ENCODE data around the gene RAB10.
"Not testable (repeated sequence)": the region's sequence is repeated elsewhere in the genome, so short reads cannot be mapped to it uniquely, and the experiment has no call there.

The RAB10 gene

GRCh38 chr2:26033818-26034636, at the start of gene RAB10:
Gene RAB10, plus strand, starts transcription at chr2:26034084. Its CDS starts 525 bp downstream, at chr2:26034609.
- peak; percentile 100 for DNase-seq

- DNase-seq, result no peak
Observed at GRCh38 chr2:25988134-25988533, 45.8 kb upstream of the RAB10 start.

GRCh38 chr2:25989154-25989553, 44.7 kb upstream of the RAB10 start:
- no peak for DNase-seq

- no peak for DNase-seq
Observed at GRCh38 chr2:25991965-25992364, 41.9 kb upstream of the RAB10 start.

- DNase-seq, result no peak
Observed at GRCh38 chr2:25992556-25992955, 41.3 kb upstream of the RAB10 start.

- DNase-seq, result no peak
Observed at GRCh38 chr2:25993049-25993448, 40.8 kb upstream of the RAB10 start.

GRCh38 chr2:25994509-25994908, 39.4 kb upstream of the RAB10 start:
- no peak for DNase-seq

GRCh38 chr2:25996844-25997243, 37.0 kb upstream of the RAB10 start:
- no peak for DNase-seq

GRCh38 chr2:25998816-25999383, 35.0 kb upstream of the RAB10 start:
- DNase-seq, result not testable (repeated sequence)

- not testable (repeated sequence) for DNase-seq
Observed at GRCh38 chr2:25999406-25999805, 34.5 kb upstream of the RAB10 start.

GRCh38 chr2:26000561-26001082, 33.3 kb upstream of the RAB10 start:
- DNase-seq, result peak; percentile 96

GRCh38 chr2:26001743-26002351, 32.0 kb upstream of the RAB10 start:
- peak; percentile 56 for DNase-seq

GRCh38 chr2:26002632-26003310, 31.1 kb upstream of the RAB10 start:
- DNase-seq, result peak; percentile 92

GRCh38 chr2:26008095-26008494, 25.8 kb upstream of the RAB10 start:
- no peak for DNase-seq

GRCh38 chr2:26008851-26009566, 24.9 kb upstream of the RAB10 start:
- DNase-seq, result peak; percentile 98

- no peak for DNase-seq
Observed at GRCh38 chr2:26009567-26009963, 24.3 kb upstream of the RAB10 start.

GRCh38 chr2:26010943-26011342, 22.9 kb upstream of the RAB10 start:
- no peak for DNase-seq

- DNase-seq, result peak; percentile 88
Observed at GRCh38 chr2:26011609-26011989, 22.3 kb upstream of the RAB10 start.

- peak; percentile 96 for DNase-seq
Observed at GRCh38 chr2:26011990-26012856, 21.7 kb upstream of the RAB10 start.

GRCh38 chr2:26013668-26014067, 20.2 kb upstream of the RAB10 start:
- no peak for DNase-seq

GRCh38 chr2:26016012-26016705, 17.7 kb upstream of the RAB10 start:
- DNase-seq, result peak; percentile 95
